ENCODE data around the gene UGT1A9.

Gene UGT1A9

DNA sequence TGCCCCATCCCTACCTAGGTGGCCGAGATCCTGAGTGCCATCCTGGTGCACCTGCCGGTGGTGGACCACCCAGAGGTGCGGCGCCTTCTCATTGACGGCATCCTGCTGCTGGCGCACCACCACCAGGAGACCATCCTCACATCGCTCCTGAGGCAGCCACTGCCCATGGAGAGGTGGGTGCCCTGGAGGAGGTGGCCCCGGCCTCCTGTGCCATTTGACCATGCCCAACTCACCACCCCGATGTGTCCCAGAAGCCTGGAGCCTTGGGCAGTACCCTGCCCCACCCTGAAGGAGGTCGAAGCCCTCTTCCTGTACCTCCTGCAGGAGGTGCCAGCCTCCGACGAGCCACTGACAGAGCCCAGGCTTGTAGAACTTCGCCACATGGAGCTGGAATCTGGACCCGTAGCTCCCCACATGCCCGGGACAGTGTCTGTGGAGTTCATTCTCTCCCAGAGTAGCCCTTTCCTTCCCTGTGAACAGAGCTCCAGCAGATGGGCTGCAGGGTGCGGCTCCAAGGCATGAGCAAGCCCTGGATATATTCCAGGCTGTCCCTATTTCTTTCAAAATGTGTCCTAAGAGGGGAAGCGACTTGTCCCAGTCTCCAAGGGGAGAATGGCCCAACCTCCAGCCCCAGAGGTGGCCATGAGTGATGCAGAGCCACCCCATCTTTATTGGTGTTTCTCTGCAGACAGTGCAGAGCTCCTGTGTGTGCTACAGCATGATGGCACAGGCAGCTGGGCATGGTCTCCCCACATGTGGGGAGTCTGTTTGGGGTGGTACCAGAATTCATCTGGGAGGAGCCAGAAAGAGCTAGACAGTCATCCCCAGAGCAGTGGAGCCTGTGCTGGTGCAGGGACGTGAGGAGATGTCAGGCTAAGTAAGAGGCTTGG lies 148.4 kb downstream of the UGT1A9 start:
- DNase-seq = no peak

DNA sequence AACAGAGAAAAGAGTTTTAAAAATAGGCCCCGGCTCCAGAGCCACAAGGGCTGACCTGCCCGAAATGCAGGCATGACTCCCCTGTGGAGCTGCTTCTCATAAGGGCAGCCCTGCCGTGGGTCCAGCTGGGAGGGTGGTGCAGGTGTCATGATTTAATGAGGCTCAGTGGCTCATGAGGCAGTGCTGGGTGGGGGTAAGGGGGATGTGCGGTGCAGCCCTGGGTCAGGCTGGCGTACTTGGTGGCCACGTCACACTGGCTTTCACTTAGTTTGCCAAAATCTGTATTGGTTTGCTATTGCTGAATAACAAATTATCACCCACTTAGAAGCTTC lies 149.0 kb downstream of the UGT1A9 start:
- no peak for DNase-seq

DNA sequence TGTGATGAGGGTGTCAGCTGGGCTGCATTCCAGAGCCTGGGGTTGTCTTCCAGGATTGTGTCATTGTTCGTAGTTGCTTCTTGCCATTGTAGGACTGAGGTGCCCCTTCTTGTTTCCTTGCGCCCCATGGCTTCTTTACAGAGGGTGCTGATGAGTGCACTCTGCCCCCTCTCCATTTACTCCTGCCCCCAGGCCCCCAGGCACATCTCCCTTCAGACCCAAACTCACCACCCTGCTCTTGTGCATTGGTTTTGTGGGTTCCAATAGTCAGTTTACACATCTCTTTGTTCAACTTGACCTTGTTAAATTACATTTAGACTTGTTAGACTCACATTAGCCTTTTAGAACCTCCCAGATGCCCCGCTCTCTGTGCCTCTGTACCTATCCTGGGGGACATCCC lies 149.5 kb downstream of the UGT1A9 start:
- DNase-seq = no peak

DNA sequence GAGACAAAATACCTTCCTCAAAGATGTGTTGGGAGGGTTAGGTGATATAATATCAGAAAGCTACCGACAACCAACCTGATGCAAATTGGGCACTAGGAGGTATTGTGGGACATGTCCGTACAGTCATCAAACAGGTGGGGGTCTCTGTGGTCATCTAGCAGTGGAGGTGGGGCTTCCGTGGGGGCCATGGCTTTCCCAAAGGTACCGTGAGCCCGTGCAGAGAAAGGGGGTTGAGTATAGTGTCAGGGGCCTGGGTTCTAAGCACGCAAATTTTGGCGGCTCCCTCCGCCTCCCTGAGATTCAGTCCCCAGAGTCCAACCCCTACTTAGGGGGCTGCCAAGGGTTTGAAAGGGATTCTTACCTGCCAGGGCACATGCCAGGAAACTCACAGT lies 150.0 kb downstream of the UGT1A9 start:
- no peak for DNase-seq

DNA sequence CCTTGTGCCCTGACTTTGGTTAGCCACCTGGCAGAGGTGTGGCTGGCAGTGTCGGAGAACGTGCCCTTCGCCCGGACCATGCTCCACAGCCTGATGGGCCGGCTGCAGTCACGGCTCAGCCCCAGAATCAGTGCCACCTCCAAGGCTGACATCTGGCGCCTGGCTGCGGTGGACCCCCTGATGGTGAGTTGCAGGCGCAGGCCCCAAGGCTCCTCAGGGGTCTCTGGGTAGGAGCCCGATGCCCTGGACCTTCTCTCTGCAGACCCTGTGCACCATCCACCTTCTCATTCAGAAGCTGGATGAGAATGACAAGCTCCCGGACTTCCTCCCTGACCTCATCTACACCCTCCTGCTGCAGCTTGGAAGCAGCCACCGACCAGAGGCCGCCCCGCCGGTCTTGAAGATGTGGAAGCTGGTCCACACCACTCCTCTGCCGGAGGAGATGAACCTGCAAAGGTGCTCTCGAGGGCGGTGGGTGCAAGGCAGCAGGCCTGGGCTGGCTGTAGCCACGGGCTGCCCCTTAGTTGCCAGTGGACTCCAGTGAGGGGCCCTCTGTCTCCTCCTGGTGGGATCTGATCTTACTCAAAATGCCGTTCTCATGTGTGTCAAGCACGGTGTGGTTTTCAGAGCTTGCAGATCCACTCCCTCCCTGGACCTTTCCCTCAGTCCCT lies 150.5 kb downstream of the UGT1A9 start:
- DNase-seq = no peak

All from activated naive CD4-positive, alpha-beta T cell treated with Interleukin-2 at 50 U/mL for 16 hours (primary cell).